Natural killer cell (primary cell): ENCODE results near the gene FABP6. TPM values are rescaled to one million over a fixed set of nuclear protein-coding genes. Genes with fewer than 3 reads are reported as not detected.

ENCODE experiments used
- ATAC-seq, 3 donors: fragments of 150-1000 bp in 2 of 3; fragments of 200-7000 bp in 1 of 3; cut with Tn5 transposase; 1 replicate in 1 of 3; 2 replicates in 2 of 3; pipeline ENCODE4 v1.10.0; 2021; ENCODE audit warnings: mild to moderate bottlenecking in 2 of 3, moderate library complexity in 2 of 3
- DNase-seq, 2 donors: peaks; one replicate each; pipeline versions ENCODE4 v3.0.0 to v3.0.0-alpha.2; 2013 to 2021; ENCODE audit warnings: mixed read lengths in 1 of 2
- H3K27ac ChIP-seq: one replicate; pipeline ENCODE4 v1.5.1; 2013; ENCODE audit warnings: mild to moderate bottlenecking, low read length
- H3K27me3 ChIP-seq: one replicate; pipeline ENCODE4 v1.6.1; 2013; ENCODE audit warnings: low read length; ENCODE audit not compliant: control insufficient read depth, insufficient read depth
- H3K36me3 ChIP-seq: one replicate; pipeline ENCODE4 v1.6.1; 2013; ENCODE audit warnings: low read length; ENCODE audit not compliant: control insufficient read depth, insufficient read depth
- H3K4me1 ChIP-seq: one replicate; pipeline ENCODE4 v1.6.1; 2013; ENCODE audit warnings: low read length; ENCODE audit not compliant: control insufficient read depth, insufficient read depth
- H3K4me3 ChIP-seq: one replicate; pipeline ENCODE4 v1.5.1; 2013; ENCODE audit warnings: low read length
- H3K9me3 ChIP-seq: one replicate; pipeline ENCODE4 v1.6.1; 2013; ENCODE audit warnings: low read length; ENCODE audit not compliant: control insufficient read depth, insufficient read depth
- H3K27ac Mint-ChIP-seq, 2 donors: one replicate each; pipeline ENCODE4 v1.8.0; 2022; ENCODE audit warnings: mild to moderate bottlenecking in 2 of 2, mixed read lengths in 2 of 2, moderate library complexity in 1 of 2
- H3K27me3 Mint-ChIP-seq, 2 donors: one replicate each; pipeline ENCODE4 v1.8.0; 2022; ENCODE audit warnings: low read depth in 2 of 2, mixed read lengths in 2 of 2
- H3K36me3 Mint-ChIP-seq: one replicate; pipeline ENCODE4 v1.8.0; 2022; ENCODE audit warnings: mixed read lengths
- H3K4me1 Mint-ChIP-seq, 2 donors: one replicate each; pipeline ENCODE4 v1.8.0; 2022; ENCODE audit warnings: mixed read lengths in 2 of 2
- H3K4me3 Mint-ChIP-seq: one replicate; pipeline ENCODE4 v1.8.0; 2022; ENCODE audit warnings: mild to moderate bottlenecking, moderate library complexity, mixed read lengths
- H3K9me3 Mint-ChIP-seq, 2 donors: one replicate each; pipeline ENCODE4 v1.8.0; 2022; ENCODE audit warnings: mixed read lengths in 2 of 2
- WGBS: methylation state at CpG from one replicate; pipeline ENCODE4 v1.1.7; 2013; ENCODE audit warnings: missing lambda C conversion rate; ENCODE audit not compliant: insufficient coverage; 5-methylcytosine and 5-hydroxymethylcytosine counted together
- intact Hi-C: fragments of 100-400 bp; cut with micrococcal nuclease; formaldehyde crosslinking; loops from one replicate; pipeline ENCODE4 v1.14.2; 2022
- total RNA-seq, 4 donors: library from RNA; stranded (reverse); fragments of 120-200 nt in 1 of 4; gene quantifications; one replicate each; pipeline versions ENCODE4 v1.2.3 to v1.2.4, GENCODE V29; 2013 to 2022
- TF ChIP-seq, protein P1 (sequence below): fragments of 200-600 bp; IDR thresholded peaks from one replicate; pipeline ENCODE4 v1.8.0; 2022; ENCODE audit warnings: antibody characterized with exemption

Gene FABP6
- total RNA-seq, 3 donors from 2014 or later (not counting 1 experiment from before 2014, with no cell fraction given), result not detected

DNA sequence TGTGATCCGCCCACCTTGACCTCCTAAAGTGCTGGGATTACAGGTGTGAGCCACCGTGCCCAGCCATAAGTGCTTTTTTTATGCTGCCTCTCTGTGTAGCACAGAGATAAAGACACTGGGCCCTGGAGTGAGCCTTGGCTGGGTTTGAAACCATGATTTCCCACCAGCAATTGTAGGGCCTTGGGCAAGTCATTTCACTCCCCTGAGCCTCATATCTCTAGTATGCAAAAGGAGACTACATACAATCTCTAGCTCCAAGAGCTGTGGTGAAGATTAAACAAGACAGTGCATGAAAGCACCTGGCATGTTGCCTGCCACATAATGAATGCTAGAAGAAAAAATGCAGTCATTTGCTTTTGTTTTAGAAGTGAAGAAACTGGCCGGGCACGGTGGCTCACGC is 3.9 kb downstream of the FABP6 start:
- Histone ChIP-seq H3K36me3 (no peaks in the 10 kb centered on the region), H3K4me1 (peaks cover 12% of the 10 kb centered on the region), H3K9me3 (no peaks in the 10 kb centered on the region), H3K4me3 (no peak overlapping the region), H3K27me3 (no peaks in the 10 kb centered on the region), H3K27ac (no peak overlapping the region)
- intact Hi-C loops, result no loop called here
- TF ChIP-seq, protein P1, sequence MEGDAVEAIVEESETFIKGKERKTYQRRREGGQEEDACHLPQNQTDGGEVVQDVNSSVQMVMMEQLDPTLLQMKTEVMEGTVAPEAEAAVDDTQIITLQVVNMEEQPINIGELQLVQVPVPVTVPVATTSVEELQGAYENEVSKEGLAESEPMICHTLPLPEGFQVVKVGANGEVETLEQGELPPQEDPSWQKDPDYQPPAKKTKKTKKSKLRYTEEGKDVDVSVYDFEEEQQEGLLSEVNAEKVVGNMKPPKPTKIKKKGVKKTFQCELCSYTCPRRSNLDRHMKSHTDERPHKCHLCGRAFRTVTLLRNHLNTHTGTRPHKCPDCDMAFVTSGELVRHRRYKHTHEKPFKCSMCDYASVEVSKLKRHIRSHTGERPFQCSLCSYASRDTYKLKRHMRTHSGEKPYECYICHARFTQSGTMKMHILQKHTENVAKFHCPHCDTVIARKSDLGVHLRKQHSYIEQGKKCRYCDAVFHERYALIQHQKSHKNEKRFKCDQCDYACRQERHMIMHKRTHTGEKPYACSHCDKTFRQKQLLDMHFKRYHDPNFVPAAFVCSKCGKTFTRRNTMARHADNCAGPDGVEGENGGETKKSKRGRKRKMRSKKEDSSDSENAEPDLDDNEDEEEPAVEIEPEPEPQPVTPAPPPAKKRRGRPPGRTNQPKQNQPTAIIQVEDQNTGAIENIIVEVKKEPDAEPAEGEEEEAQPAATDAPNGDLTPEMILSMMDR, result no peak
- ATAC-seq, result no peak
- no peak for DNase-seq
- Mint-ChIP-seq H3K4me3 (no peak overlapping the region), H3K27me3 (peaks cover 0 to 5% of the 10 kb centered on the region in 2 donors), H3K4me1 (peaks cover 0 to 6% of the 10 kb centered on the region in 2 donors), H3K9me3 (no peaks in the 10 kb centered on the region), H3K36me3 (no peaks in the 10 kb centered on the region), H3K27ac (no peak overlapping the region)
- WGBS, result 95% methylated on average over 5 of the region's 5 CpGs

DNA sequence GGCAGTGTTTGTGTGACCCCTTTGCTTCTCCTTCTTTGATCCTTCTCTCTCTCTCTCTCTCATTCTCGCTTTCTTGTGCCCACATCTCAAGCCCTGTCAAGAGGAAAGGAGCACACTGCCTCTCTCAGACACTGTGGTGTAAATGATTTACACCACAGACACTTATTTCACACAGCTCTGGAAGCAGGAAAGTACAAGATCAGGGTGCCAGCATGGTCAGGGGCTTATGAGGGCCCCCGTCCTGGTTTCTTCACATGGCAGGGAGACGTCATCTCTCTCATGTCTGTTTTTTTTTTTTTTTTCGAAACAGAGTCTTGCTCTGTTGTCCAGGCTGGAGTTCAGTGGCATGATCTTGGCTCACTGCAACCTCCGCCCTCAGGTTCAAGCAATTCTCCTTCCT is 6.4 kb downstream of the FABP6 start:
- Histone ChIP-seq H3K27ac (no peak overlapping the region), H3K27me3 (no peaks in the 10 kb centered on the region), H3K9me3 (no peaks in the 10 kb centered on the region), H3K36me3 (no peaks in the 10 kb centered on the region), H3K4me3 (no peak overlapping the region), H3K4me1 (peaks cover 8% of the 10 kb centered on the region)
- intact Hi-C loops, result no loop called here
- Mint-ChIP-seq H3K4me1 (peaks cover 0 to 4% of the 10 kb centered on the region in 2 donors), H3K27me3 (peaks cover 0 to 3% of the 10 kb centered on the region in 2 donors), H3K9me3 (no peaks in the 10 kb centered on the region), H3K4me3 (no peak overlapping the region), H3K27ac (no peak overlapping the region), H3K36me3 (no peaks in the 10 kb centered on the region)
- DNase-seq (no peak), ATAC-seq (no peak)
- TF ChIP-seq, protein P1, result no peak
- 65% methylated on average over 5 of the region's 5 CpGs for WGBS

DNA sequence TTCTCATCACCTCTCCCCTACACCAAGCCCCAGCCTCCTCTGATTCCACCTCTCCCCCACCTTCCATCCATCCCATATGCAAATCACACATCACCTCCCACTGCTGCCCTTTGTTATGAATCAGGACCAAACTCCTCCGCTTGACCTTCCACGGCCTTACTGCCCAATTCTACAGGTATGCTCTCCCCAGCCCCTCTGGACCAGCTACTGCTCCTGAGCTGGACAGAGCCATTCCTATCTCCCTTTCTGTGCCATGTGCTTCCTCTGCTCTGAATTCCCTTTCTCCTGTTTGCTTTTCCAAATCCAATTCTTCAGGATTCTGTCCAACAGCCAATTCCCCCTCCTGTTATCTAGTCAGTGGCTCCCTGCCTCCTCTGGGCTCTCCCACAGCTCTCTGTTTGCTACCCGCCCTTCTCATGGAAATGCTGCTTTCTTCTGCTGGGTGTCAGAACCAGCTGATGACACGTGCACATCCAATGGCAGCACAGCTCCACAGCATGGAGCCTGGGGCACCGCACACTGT is 8.3 kb downstream of the FABP6 start:
- Mint-ChIP-seq H3K4me1 (no peaks in the 10 kb centered on the region), H3K4me3 (no peak overlapping the region), H3K27ac (no peak overlapping the region), H3K27me3 (peaks cover 0 to 3% of the 10 kb centered on the region in 2 donors), H3K36me3 (no peaks in the 10 kb centered on the region), H3K9me3 (no peaks in the 10 kb centered on the region)
- Histone ChIP-seq H3K36me3 (no peaks in the 10 kb centered on the region), H3K4me3 (no peak overlapping the region), H3K9me3 (no peaks in the 10 kb centered on the region), H3K27ac (no peak overlapping the region), H3K4me1 (no peaks in the 10 kb centered on the region), H3K27me3 (no peaks in the 10 kb centered on the region)
- no peak for ATAC-seq
- intact Hi-C loops, result no loop called here
- WGBS, result 91% methylated on average over 5 of the region's 5 CpGs
- TF ChIP-seq, protein P1, result no peak
- DNase-seq, result no peak

DNA sequence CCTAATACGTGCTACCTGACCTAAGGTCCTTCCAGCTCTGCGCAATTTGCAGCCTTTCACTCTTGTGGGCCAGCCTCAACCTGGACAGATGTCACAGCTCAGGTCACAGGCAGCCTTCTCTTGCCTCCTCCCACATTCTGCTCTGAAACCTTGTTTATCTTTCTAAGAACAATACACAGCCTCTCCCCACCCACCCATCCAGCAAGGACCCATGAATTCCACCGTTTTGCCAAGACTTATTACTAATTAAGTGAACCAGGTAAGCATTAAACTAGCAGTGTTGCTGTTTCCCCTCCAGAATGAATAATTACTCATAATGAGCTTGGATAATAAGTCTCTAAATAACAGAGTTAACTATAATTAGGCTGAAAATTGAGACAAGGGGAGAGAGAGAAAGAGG is 11.0 kb downstream of the FABP6 start:
- H3K27me3 ChIP-seq, result no peaks in the 10 kb centered on the region
- WGBS, result 39% methylated on average over 3 of the region's 3 CpGs
- TF ChIP-seq, protein P1, result no peak
- Mint-ChIP-seq H3K4me1 (no peaks in the 10 kb centered on the region), H3K27me3 (peaks cover 0 to 3% of the 10 kb centered on the region in 2 donors), H3K36me3 (no peaks in the 10 kb centered on the region), H3K4me3 (no peak overlapping the region), H3K27ac (no peak overlapping the region), H3K9me3 (no peaks in the 10 kb centered on the region)
- no peak overlapping the region for H3K27ac ChIP-seq
- no peaks in the 10 kb centered on the region for H3K36me3 ChIP-seq
- no peak for DNase-seq
- no peak for ATAC-seq
- no peak overlapping the region for H3K4me3 ChIP-seq
- intact Hi-C loops, result no loop called here
- no peaks in the 10 kb centered on the region for H3K4me1 ChIP-seq
- H3K9me3 ChIP-seq, result no peaks in the 10 kb centered on the region
